ENCODE measurements around the gene DLK2. TPM values are rescaled to one million over a fixed set of nuclear protein-coding genes. Genes with fewer than 3 reads are reported as not detected.
"Not testable (repeated sequence)": the region's sequence is repeated elsewhere in the genome, so short reads cannot be mapped to it uniquely, and the experiment has no call there.

The DLK2 gene, protein sequence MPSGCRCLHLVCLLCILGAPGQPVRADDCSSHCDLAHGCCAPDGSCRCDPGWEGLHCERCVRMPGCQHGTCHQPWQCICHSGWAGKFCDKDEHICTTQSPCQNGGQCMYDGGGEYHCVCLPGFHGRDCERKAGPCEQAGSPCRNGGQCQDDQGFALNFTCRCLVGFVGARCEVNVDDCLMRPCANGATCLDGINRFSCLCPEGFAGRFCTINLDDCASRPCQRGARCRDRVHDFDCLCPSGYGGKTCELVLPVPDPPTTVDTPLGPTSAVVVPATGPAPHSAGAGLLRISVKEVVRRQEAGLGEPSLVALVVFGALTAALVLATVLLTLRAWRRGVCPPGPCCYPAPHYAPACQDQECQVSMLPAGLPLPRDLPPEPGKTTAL
- total RNA-seq = 1 to 10 TPM; 1.9 TPM
- 1.4 TPM for polyA plus RNA-seq

DNA sequence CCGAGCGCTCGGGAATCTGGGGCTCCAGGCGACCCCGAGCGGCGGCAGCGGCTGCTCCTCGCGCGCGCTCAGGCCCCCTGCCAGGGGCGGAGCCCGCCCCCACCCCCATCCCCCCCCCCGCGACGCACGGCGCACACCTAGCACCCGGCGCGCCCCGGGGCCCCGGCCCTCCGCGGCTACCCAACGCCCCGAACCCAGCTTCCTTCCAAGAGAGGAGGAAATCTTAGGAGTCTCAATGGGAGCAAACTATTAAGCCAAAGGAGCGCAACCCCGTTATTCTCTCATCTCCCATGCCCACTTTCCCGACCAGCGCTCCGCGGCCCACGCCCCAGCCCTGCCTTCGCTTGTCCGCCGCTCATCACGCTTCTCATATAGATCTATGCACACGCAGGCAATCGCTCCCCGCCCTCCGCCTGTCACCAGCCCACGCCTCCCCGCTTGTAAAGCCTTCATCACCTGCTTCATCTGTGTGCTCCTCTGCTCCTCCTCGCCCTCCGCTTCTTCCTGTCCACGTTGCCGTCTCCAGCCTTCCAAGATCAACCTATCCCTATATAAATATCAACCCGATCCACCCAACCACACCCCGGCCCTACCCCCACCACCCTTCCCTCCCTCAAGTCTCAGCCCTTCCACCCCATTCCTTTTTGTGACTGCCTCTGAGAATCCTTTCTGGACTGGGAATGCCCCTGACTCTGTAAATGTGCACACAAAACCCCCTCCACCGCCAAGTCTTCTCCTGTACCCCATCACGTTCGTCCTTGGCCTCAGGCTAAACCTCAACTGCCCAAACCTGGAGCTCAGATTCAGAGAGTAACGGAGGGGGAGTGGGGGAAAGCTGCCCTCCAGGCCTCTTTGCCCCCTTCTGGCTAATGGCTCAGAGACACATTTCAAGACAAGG lies at the start of gene DLK2:
Gene DLK2, minus strand, starts transcription at position 18 of the 898 bp plus-strand sequence. CDS start 723 bp downstream, outside the sequence.
- H3K4me3 ChIP-seq (ENCODE audit: low read length) = peak within 1 kb of the TSS; percentile 74
- no peaks in the 10 kb centered on the region for H3K36me3 ChIP-seq (ENCODE audit: insufficient read depth, low read length)
- Mint-ChIP-seq H3K9me3 (no peaks in the 10 kb centered on the region), H3K4me3 (peak within 1 kb of the TSS; percentile 82 to 92 (median 84)), H3K36me3 (peaks cover 0 to 13% (median 3%) of the 10 kb centered on the region in 3 donors), H3K27me3 (peaks cover 0 to 5% of the 10 kb centered on the region in 2 donors), H3K27ac (peak within 1 kb of the TSS; percentile 32 to 87 (median 76)), H3K4me1 (peaks cover 11 to 16% (median 14%) of the 10 kb centered on the region in 3 donors)
- ChIA-PET POLR2A (interaction anchor here (0.5 to 1.5 kb wide), 5 partner anchors 9 to 884 kb away, joined by 4 to 7 read pairs (median 5); no protein-coding TSS in a partner anchor), CTCF (interaction anchor here (1.0 to 5.1 kb wide), 7 partner anchors 9 to 52 kb away, joined by 3 to 61 read pairs (median 6); partner anchors contain the start of genes LRRC73 and TJAP1)
- H3K9me3 ChIP-seq (ENCODE audit: low read length) = no peaks in the 10 kb centered on the region
- peaks cover 11% of the 10 kb centered on the region for H3K4me1 ChIP-seq (ENCODE audit: insufficient read depth, low read length)
- no peaks in the 10 kb centered on the region for H3K27me3 ChIP-seq (ENCODE audit: insufficient read depth, low read length, poor library complexity, severe bottlenecking)
- H3K27ac ChIP-seq (ENCODE audit: low read depth, low read length) = no peak within 1 kb of the TSS
- DNase-seq = peak; percentile 18 to 67 (median 29)

DNA sequence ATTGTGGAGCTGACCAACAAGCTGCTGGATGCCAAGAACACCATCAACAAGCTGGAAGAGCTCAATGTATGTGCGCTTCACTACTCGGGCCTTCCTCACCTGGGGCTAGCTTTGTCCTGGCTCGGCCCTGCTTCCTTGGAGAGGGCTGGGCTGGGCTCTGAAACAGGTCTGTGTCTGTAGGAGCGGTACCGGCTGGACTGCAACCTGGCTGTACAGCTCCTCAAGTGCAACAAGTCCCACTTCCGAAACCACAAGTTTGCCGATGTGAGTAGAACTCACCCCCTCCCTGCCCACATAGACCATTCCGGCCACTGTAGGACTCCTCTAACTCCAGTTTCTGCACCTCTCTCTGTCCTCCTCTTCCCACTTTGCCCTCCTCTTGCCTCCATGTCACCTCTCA lies 48.1 kb upstream of the DLK2 start:
- Mint-ChIP-seq H3K4me3 (no peak overlapping the region), H3K27me3 (peaks cover 4% of the 10 kb centered on the region in 2 donors), H3K36me3 (peaks cover 4 to 75% (median 14%) of the 10 kb centered on the region in 3 donors), H3K4me1 (peaks cover 8 to 13% (median 11%) of the 10 kb centered on the region in 3 donors), H3K27ac (peak overlapping the region in 4 of 8 donors; percentile 13 to 81 (median 56)), H3K9me3 (no peaks in the 10 kb centered on the region)
- POLR2A ChIA-PET = no interaction called here
- no peak for DNase-seq
- Histone ChIP-seq H3K9me3 (ENCODE audit: low read length) (no peaks in the 10 kb centered on the region), H3K27ac (ENCODE audit: low read depth, low read length) (no peak overlapping the region), H3K4me1 (ENCODE audit: insufficient read depth, low read length) (peaks cover 8% of the 10 kb centered on the region), H3K27me3 (ENCODE audit: insufficient read depth, low read length, poor library complexity, severe bottlenecking) (no peaks in the 10 kb centered on the region), H3K4me3 (ENCODE audit: low read length) (no peak overlapping the region), H3K36me3 (ENCODE audit: insufficient read depth, low read length) (peaks cover 34% of the 10 kb centered on the region)
- CTCF ChIA-PET = interaction anchor here (1.6 to 7.2 kb wide), 2 partner anchors 10 to 49 kb away, joined by 4 to 93 read pairs; no protein-coding TSS in a partner anchor

DNA sequence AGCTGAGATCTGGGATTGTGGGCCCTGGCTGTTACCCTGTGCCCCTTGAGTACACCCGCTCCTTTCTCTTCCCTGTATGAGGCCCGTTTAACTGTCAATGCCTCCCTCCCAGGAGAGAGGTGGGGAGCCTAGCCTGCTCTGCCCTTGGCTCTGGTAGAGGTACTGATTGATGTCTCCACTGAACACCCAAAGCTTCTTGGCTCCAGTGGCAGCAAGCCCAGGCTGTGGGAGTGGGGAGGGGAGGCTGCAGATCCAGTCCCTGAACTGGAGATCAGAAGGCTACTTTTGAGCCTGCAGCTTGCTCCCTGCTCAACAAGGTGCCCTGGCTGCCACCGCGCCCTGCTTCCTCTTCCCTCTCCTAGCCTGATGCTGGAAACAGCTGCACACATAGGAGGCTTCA lies 47.3 kb upstream of the DLK2 start:
- H3K27ac Mint-ChIP-seq = peak overlapping the region in 2 of 8 donors; percentile 51 to 89
- peaks cover 8 to 11% (median 11%) of the 10 kb centered on the region in 3 donors for H3K4me1 Mint-ChIP-seq
- no peaks in the 10 kb centered on the region for H3K9me3 ChIP-seq (ENCODE audit: low read length)
- peaks cover 0 to 1% of the 10 kb centered on the region in 2 donors for H3K27me3 Mint-ChIP-seq
- H3K4me3 Mint-ChIP-seq = no peak overlapping the region
- H3K27me3 ChIP-seq (ENCODE audit: insufficient read depth, low read length, poor library complexity, severe bottlenecking) = no peaks in the 10 kb centered on the region
- peaks cover 8% of the 10 kb centered on the region for H3K4me1 ChIP-seq (ENCODE audit: insufficient read depth, low read length)
- H3K9me3 Mint-ChIP-seq = no peaks in the 10 kb centered on the region
- no peak overlapping the region for H3K4me3 ChIP-seq (ENCODE audit: low read length)
- POLR2A ChIA-PET = no interaction called here
- peaks cover 4 to 82% (median 14%) of the 10 kb centered on the region in 3 donors for H3K36me3 Mint-ChIP-seq
- H3K36me3 ChIP-seq (ENCODE audit: insufficient read depth, low read length) = peaks cover 36% of the 10 kb centered on the region
- H3K27ac ChIP-seq (ENCODE audit: low read depth, low read length) = no peak overlapping the region
- no peak for DNase-seq
- CTCF ChIA-PET = interaction anchor here (1.6 to 7.2 kb wide), 2 partner anchors 9 to 48 kb away, joined by 4 to 93 read pairs; no protein-coding TSS in a partner anchor

DNA sequence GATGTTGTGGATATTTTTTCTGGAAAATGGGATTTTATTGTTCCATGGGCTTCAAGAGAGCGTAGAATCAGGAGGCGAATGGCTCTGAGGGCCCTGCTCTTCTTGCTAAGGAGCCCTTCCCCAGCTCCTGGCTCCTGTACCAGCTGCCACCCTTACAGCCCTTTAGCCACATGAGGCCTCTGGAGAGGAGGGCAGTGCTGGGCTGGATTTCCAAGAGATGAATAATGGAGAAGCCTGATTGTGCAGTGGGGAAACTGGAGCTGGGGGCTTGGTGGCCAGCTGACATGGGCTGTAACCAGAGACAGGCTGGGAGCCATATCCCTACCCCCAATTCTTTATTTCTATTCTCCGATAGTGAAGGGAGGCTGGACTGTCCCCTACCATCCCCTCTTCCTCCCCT lies 45.6 kb upstream of the DLK2 start:
- Mint-ChIP-seq H3K4me3 (no peak overlapping the region), H3K4me1 (peaks cover 0 to 4% (median under 1%) of the 10 kb centered on the region in 3 donors), H3K27ac (peak overlapping the region in 5 of 8 donors; percentile 19 to 72 (median 62)), H3K36me3 (peaks cover 4 to 82% (median 14%) of the 10 kb centered on the region in 3 donors), H3K9me3 (no peaks in the 10 kb centered on the region), H3K27me3 (no peaks in the 10 kb centered on the region)
- no peak overlapping the region for H3K27ac ChIP-seq (ENCODE audit: low read depth, low read length)
- no peaks in the 10 kb centered on the region for H3K9me3 ChIP-seq (ENCODE audit: low read length)
- DNase-seq = no peak
- POLR2A ChIA-PET = no interaction called here
- peaks cover 36% of the 10 kb centered on the region for H3K36me3 ChIP-seq (ENCODE audit: insufficient read depth, low read length)
- no peak overlapping the region for H3K4me3 ChIP-seq (ENCODE audit: low read length)
- peaks cover under 1% of the 10 kb centered on the region for H3K4me1 ChIP-seq (ENCODE audit: insufficient read depth, low read length)
- CTCF ChIA-PET = interaction anchor here (1.4 to 2.0 kb wide), 3 partner anchors 46 to 73 kb away, joined by 3 to 9 read pairs (median 4); partner anchors contain the start of gene ABCC10
- H3K27me3 ChIP-seq (ENCODE audit: insufficient read depth, low read length, poor library complexity, severe bottlenecking) = no peaks in the 10 kb centered on the region

DNA sequence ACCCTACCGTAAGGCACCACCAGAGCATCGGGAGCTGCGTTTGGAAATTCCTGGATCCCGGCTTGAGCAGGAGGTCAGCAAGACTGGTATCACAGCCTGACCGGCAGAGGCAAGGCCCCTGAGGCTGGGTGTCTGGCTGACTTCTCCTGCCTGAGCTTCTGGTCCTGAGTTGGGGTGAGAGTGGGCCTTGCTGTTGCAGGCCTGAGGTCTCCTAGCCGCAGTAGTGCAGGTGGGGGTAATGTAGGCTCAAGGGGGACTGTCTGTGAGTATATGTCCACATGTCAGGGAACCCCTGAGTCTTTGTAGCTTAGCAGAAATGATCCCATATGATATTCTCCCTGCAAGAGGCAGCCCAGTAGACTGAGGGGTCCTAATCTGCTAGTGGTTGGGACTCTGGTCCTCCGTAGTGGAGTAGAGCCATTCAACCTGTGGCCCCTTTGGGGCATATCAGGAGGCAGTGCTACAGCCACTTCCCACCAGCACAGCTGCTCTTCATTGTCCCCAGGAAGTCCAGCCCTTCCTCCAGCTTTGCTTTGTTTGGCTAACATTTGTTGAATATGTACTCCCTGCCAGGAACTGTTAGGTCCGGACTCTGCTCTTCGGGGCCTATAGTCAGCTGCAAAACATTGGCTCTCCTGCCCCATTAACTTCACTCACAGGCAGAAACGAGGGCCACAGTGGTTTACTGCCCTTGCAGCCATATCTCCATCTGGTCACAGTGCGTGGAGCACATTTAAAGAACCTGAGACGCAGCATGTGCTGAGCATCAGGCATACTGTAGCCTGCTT lies 43.9 kb upstream of the DLK2 start:
- Mint-ChIP-seq H3K9me3 (no peaks in the 10 kb centered on the region), H3K4me3 (no peak overlapping the region), H3K4me1 (peaks cover 12 to 18% (median 14%) of the 10 kb centered on the region in 3 donors), H3K27ac (peak overlapping the region in 4 of 8 donors; percentile 7 to 70 (median 54)), H3K36me3 (peaks cover 4 to 66% (median 14%) of the 10 kb centered on the region in 3 donors), H3K27me3 (no peaks in the 10 kb centered on the region)
- POLR2A ChIA-PET = no interaction called here
- no peak for DNase-seq
- Histone ChIP-seq H3K36me3 (ENCODE audit: insufficient read depth, low read length) (peaks cover 36% of the 10 kb centered on the region), H3K27ac (ENCODE audit: low read depth, low read length) (no peak overlapping the region), H3K4me1 (ENCODE audit: insufficient read depth, low read length) (peaks cover 18% of the 10 kb centered on the region), H3K4me3 (ENCODE audit: low read length) (no peak overlapping the region), H3K27me3 (ENCODE audit: insufficient read depth, low read length, poor library complexity, severe bottlenecking) (no peaks in the 10 kb centered on the region), H3K9me3 (ENCODE audit: low read length) (no peaks in the 10 kb centered on the region)
- CTCF ChIA-PET = interaction anchor here (1.2 kb wide), 1 partner anchor 11 kb away, joined by 3 read pairs; the partner anchor contains the start of gene LRRC73

DNA sequence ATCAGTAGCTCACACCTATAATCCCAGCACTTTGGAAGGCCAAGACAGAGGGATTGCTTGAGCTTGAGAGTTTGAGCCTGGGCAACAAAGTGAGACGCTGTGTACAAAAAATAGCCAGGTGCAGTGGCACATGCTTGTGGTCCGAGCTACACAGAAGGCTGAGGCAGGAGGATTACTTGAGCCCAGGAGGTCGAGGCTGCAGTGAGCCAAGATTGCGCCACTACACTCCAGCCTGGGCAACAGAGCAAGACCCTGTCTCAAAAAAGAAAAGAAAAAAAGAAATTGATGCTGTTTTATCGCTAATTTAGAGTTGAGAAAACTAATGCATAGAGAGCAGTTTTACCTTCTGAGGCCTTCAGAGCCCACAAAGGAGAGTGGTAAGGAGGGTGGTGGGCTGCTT lies 42.9 kb upstream of the DLK2 start:
- Mint-ChIP-seq H3K36me3 (peaks cover 4 to 59% (median 12%) of the 10 kb centered on the region in 3 donors), H3K27ac (peak overlapping the region in 1 of 8 donors; percentile 80), H3K4me1 (peaks cover 20 to 28% (median 21%) of the 10 kb centered on the region in 3 donors)
- CTCF ChIA-PET = interaction anchor here (1.2 to 10.1 kb wide), 2 partner anchors 7 to 12 kb away, joined by 3 to 93 read pairs; partner anchors contain the start of gene LRRC73
- H3K27ac ChIP-seq (ENCODE audit: low read depth, low read length); H3K4me3 Mint-ChIP-seq; DNase-seq; H3K27me3 Mint-ChIP-seq; H3K4me3 ChIP-seq (ENCODE audit: low read length); H3K9me3 Mint-ChIP-seq; POLR2A ChIA-PET; H3K27me3 ChIP-seq (ENCODE audit: insufficient read depth, low read length, poor library complexity, severe bottlenecking); H3K9me3 ChIP-seq (ENCODE audit: low read length): not testable (repeated sequence)
- H3K36me3 ChIP-seq (ENCODE audit: insufficient read depth, low read length) = peaks cover 31% of the 10 kb centered on the region
- peaks cover 22% of the 10 kb centered on the region for H3K4me1 ChIP-seq (ENCODE audit: insufficient read depth, low read length)

DNA sequence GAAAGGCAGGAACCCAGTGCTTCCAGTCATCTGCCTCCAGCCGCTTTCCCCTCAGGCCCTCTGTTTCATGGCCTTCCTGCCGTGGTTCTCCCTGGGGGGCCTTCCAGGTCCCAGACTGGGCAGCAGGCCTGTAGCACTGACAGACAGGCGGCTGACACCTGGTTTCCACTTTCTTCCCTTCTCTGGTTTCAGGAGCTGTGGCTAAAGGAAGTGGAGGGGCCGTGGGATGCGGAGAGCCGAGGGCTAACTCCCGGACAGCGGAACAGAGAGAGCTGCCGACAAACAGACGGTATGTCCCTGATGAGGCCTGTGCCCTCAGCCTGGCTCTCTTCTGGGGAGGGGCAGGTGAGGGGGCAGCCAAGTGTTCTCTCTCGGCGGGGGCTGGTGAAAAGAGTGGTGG lies 42.3 kb upstream of the DLK2 start:
- DNase-seq = no peak
- H3K27ac ChIP-seq (ENCODE audit: low read depth, low read length) = no peak overlapping the region
- ChIA-PET CTCF (interaction anchor here (10.1 kb wide), 1 partner anchor 7 kb away, joined by 93 read pairs; no protein-coding TSS in a partner anchor), POLR2A (interaction anchor here (0.5 kb wide), 1 partner anchor 153 kb away, joined by 3 read pairs; no protein-coding TSS in a partner anchor)
- Mint-ChIP-seq H3K9me3 (no peaks in the 10 kb centered on the region), H3K36me3 (peaks cover 4 to 57% (median 10%) of the 10 kb centered on the region in 3 donors), H3K27ac (peak overlapping the region in 3 of 8 donors; percentile 66 to 83 (median 77)), H3K4me1 (peaks cover 24 to 34% (median 26%) of the 10 kb centered on the region in 3 donors), H3K27me3 (no peaks in the 10 kb centered on the region), H3K4me3 (no peak overlapping the region)
- H3K4me3 ChIP-seq (ENCODE audit: low read length) = no peak overlapping the region
- H3K27me3 ChIP-seq (ENCODE audit: insufficient read depth, low read length, poor library complexity, severe bottlenecking) = no peaks in the 10 kb centered on the region
- peaks cover 22% of the 10 kb centered on the region for H3K4me1 ChIP-seq (ENCODE audit: insufficient read depth, low read length)
- peaks cover 27% of the 10 kb centered on the region for H3K36me3 ChIP-seq (ENCODE audit: insufficient read depth, low read length)
- no peaks in the 10 kb centered on the region for H3K9me3 ChIP-seq (ENCODE audit: low read length)
